HCT116 (cell line): Measurements from ENCODE around the gene SEPTIN2.

Source experiments
- EZH2 ChIP-seq: fragments of 200-600 bp; sonication (generic); IDR thresholded peaks from 2 replicates; pipeline ENCODE4 v1.6.1; 2017; ENCODE audit warnings: antibody characterized with exemption, mixed run types
- EZH2phosphoT487 ChIP-seq: fragments of 200-600 bp; IDR thresholded peaks from 2 replicates; pipeline ENCODE4 v1.6.1; 2018; ENCODE audit warnings: antibody characterized with exemption, borderline replicate concordance
- REST ChIP-seq: IDR thresholded peaks from 2 replicates; pipeline ENCODE4 v1.6.1; 2012; ENCODE audit warnings: low read depth
- TF ChIP-seq, protein P1 (sequence below), 3 experiments: fragments of 200-600 bp in 1 of 3; sonication (generic) in 1 of 3; IDR thresholded peaks in 2 of 3; conservative IDR thresholded peaks in 1 of 3; 2 replicates each; pipeline ENCODE4 v1.5.1; 2012 to 2017; ENCODE audit warnings: low read depth in 2 of 3, low read length in 2 of 3, antibody characterized with exemption in 1 of 3, borderline replicate concordance in 1 of 3, control low read depth in 1 of 3, mild to moderate bottlenecking in 1 of 3, mixed read lengths in 1 of 3, mixed run types in 1 of 3, moderate library complexity in 1 of 3; ENCODE audit not compliant: insufficient read depth in 1 of 3

- TF ChIP-seq, protein P1, sequence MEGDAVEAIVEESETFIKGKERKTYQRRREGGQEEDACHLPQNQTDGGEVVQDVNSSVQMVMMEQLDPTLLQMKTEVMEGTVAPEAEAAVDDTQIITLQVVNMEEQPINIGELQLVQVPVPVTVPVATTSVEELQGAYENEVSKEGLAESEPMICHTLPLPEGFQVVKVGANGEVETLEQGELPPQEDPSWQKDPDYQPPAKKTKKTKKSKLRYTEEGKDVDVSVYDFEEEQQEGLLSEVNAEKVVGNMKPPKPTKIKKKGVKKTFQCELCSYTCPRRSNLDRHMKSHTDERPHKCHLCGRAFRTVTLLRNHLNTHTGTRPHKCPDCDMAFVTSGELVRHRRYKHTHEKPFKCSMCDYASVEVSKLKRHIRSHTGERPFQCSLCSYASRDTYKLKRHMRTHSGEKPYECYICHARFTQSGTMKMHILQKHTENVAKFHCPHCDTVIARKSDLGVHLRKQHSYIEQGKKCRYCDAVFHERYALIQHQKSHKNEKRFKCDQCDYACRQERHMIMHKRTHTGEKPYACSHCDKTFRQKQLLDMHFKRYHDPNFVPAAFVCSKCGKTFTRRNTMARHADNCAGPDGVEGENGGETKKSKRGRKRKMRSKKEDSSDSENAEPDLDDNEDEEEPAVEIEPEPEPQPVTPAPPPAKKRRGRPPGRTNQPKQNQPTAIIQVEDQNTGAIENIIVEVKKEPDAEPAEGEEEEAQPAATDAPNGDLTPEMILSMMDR (IDR thresholded peaks at IDR 0.05 in 2 of 3, conservative IDR thresholded peaks at IDR 0.05 in 1 of 3; ENCODE audit: borderline replicate concordance in 1 of 3, insufficient read depth in 1 of 3, low read depth in 2 of 3, low read length in 2 of 3) = no peak
- TF ChIP-seq REST = no peak
- no peak for TF ChIP-seq EZH2
- no peak for TF ChIP-seq EZH2phosphoT487
Measured at GRCh38 chr2:241373446-241373845, 57.7 kb downstream of the SEPTIN2 start.
